ENCODE results near the gene KAZN. TPM values are rescaled to one million over a fixed set of nuclear protein-coding genes. Genes with fewer than 3 reads are reported as not detected.

Gene KAZN
- total and polyA plus RNA-seq, 2 of the 8 experiments (the other 6 are each of a cell fraction or from before 2014, with no cell fraction given) = 3.7 to 11.8 TPM

GRCh38 chr1:14946011-14946359 lies 347.5 kb downstream of the KAZN start:
- Histone ChIP-seq H3K36me3 (ENCODE audit: control insufficient read depth in 2 of 4, insufficient read depth in 4 of 4, low read length in 3 of 4) (no peaks in the 10 kb centered on the region), H3K4ac (replicated peaks; ENCODE audit: insufficient read length, low read depth, low read length) (no peak overlapping the region), H2BK20ac (ENCODE audit: low read length) (no peak overlapping the region), H3K27me3 (replicated peaks in 1 of 4; ENCODE audit: control insufficient read depth in 3 of 4, extremely low read depth in 1 of 4, insufficient read depth in 3 of 4, low read length in 3 of 4) (no peaks in the 10 kb centered on the region), H3K4me2 (ENCODE audit: insufficient read depth in 1 of 2, low read depth in 2 of 2, low read length in 2 of 2) (no peak overlapping the region; a peak in 1 of 4 replicates), H3K79me1 (ENCODE audit: low read depth, low read length) (no peaks in the 10 kb centered on the region), H2BK120ac (replicated peaks; ENCODE audit: low read depth, low read length) (no peak overlapping the region), H3K56ac (replicated peaks; ENCODE audit: insufficient read length, low read depth, low read length) (no peak overlapping the region), H4K91ac (replicated peaks; ENCODE audit: insufficient read length, low read length) (no peak overlapping the region), H2AK5ac (ENCODE audit: low read depth, low read length) (peak overlapping the region; percentile 60; the same call in 1 of the 2 replicates), H3K23me2 (ENCODE audit: low read depth, low read length) (peaks cover 2% of the 10 kb centered on the region; the same call in 1 of the 2 replicates), H3K4me1 (replicated peaks in 1 of 4; ENCODE audit: control insufficient read depth in 3 of 4, insufficient read depth in 4 of 4, low read length in 3 of 4) (peaks cover 12 to 36% (median 21%) of the 10 kb centered on the region in 4 experiments), H2BK5ac (ENCODE audit: low read depth, low read length) (no peak overlapping the region), H2BK15ac (ENCODE audit: low read length) (peak overlapping the region; percentile 81; the same call in 1 of the 2 replicates), H3K4me3 (ENCODE audit: extremely low read depth in 1 of 4, insufficient read depth in 2 of 4, low read depth in 3 of 4, low read length in 4 of 4) (no peak overlapping the region), H4K5ac (ENCODE audit: insufficient read length, low read depth, low read length) (no peak overlapping the region), H4K20me1 (replicated peaks in 1 of 2; ENCODE audit: control insufficient read depth in 1 of 2, insufficient read depth in 2 of 2, low read length in 2 of 2) (peaks cover 0 to 2% of the 10 kb centered on the region in 2 experiments), H3K9me3 (ENCODE audit: insufficient read depth in 2 of 2, low read depth in 1 of 2, low read length in 1 of 2) (no peaks in the 10 kb centered on the region), H3K14ac (ENCODE audit: insufficient read length) (no peak overlapping the region), H2BK12ac (ENCODE audit: low read depth, low read length) (no peak overlapping the region), H3K18ac (ENCODE audit: extremely low read depth, low read length) (no peak overlapping the region), H3K27ac (ENCODE audit: low read depth, low read length) (no peak overlapping the region), H3K9ac (replicated peaks in 1 of 4; ENCODE audit: extremely low read depth in 1 of 4, low read depth in 3 of 4, low read length in 3 of 4) (no peak overlapping the region; a peak in 1 of 7 replicates), H3K79me2 (ENCODE audit: control insufficient read depth in 1 of 2, insufficient read depth in 2 of 2, low read length in 2 of 2) (no peaks in the 10 kb centered on the region; a peak in 1 of 4 replicates), H3K23ac (ENCODE audit: insufficient read length) (no peak overlapping the region), H2AFZ (ENCODE audit: low read length) (no peak overlapping the region), H4K8ac (ENCODE audit: extremely low read depth, insufficient read depth, low read length) (no peak overlapping the region)
- TF ChIP-seq KDM1A (IDR thresholded peaks at IDR 0.05; ENCODE audit: borderline replicate concordance, low read length) = peak; percentile 64; the same call in 1 of the 2 replicates
- no peak for TF ChIP-seq BRCA1 (IDR thresholded peaks at IDR 0.05; ENCODE audit: low read depth, low read length)
- TF ChIP-seq ZNF274 (IDR thresholded peaks at IDR 0.05; ENCODE audit: borderline replicate concordance, extremely low read depth, low read length) = no peak
- TF ChIP-seq SUZ12 (IDR thresholded peaks at IDR 0.05; ENCODE audit: low read length) = no peak
- TF ChIP-seq CTCF (IDR thresholded peaks at IDR 0.05; ENCODE audit: control extremely low read depth in 1 of 3, insufficient read depth in 1 of 3, low read depth in 1 of 3, low read length in 3 of 3) = peak in 1 of 3 experiments; percentile 3; a peak in 1 of 4 replicates
- TF ChIP-seq RXRA (IDR thresholded peaks at IDR 0.05; ENCODE audit: insufficient read depth, low read depth, low read length) = no peak
- TF ChIP-seq SP2 (IDR thresholded peaks at IDR 0.05; ENCODE audit: low read length) = no peak
- TF ChIP-seq JUND (IDR thresholded peaks at IDR 0.05; ENCODE audit: low read length) = no peak
- DNase-seq (ENCODE audit: low read depth in 1 of 2, low spot score in 2 of 2) (no peak), FAIRE-seq (no peak)
- CTCF ChIA-PET (ENCODE audit: partially characterized antibody) = interaction anchor here (0.7 to 2.2 kb wide), 6 partner anchors 8 to 180 kb away, joined by 3 to 7 read pairs (median 3); no protein-coding TSS in a partner anchor
- POLR2A ChIA-PET (ENCODE audit: partially characterized antibody) = interaction anchor here (0.6 kb wide), 1 partner anchor 574 kb away, joined by 4 read pairs; no protein-coding TSS in a partner anchor
- 79% methylated on average over 4 of the region's 4 CpGs; no CpG with 5 or more reads in 1 of the 2 experiments for WGBS, 2 experiments (ENCODE audit: extremely low coverage in 1 of 2, insufficient coverage in 1 of 2, insufficient read length in 1 of 2, insufficient replicate concordance in 2 of 2, low coverage in 1 of 2, low lambda C conversion rate in 2 of 2, missing lambda C conversion rate in 1 of 2)
